ENCODE data around the gene TBX18.

Gene TBX18

DNA sequence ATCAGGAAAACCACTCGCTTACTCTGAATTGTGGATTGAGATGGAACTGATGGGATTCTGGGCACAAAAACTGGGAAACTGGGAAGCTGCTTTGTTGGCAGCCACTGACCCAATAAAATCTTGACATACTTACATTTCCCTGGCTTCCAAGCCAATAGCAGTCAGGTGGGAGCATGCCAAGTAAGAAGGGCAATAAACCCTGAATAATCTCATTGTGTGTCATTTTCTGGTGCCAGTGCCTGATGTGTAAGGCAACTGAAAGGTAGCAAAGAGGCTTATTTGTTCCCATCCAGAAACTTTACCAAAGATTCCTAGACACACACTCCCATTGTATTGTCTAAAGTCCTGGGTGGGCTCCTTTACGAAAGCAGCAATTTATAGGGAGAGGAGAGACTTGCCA is 93.2 kb downstream of the TBX18 start:
- Histone ChIP-seq H2BK5ac (ENCODE audit: low read depth, low read length, poor library complexity, severe bottlenecking) (no peak overlapping the region), H4K8ac (ENCODE audit: low read length) (no peak overlapping the region), H3K9me3 (ENCODE audit: control insufficient read depth, low read length) (no peaks in the 10 kb centered on the region), H3K4me3 (ENCODE audit: insufficient read depth in 1 of 2, low read depth in 1 of 2, low read length in 2 of 2) (no peak overlapping the region), H3K4me2 (ENCODE audit: low read length, poor library complexity, severe bottlenecking) (no peak overlapping the region), H3K4ac (ENCODE audit: low read depth in 1 of 2, low read length in 2 of 2) (no peak overlapping the region), H3K27me3 (ENCODE audit: control insufficient read depth in 1 of 2, insufficient read depth in 1 of 2, low read length in 2 of 2) (no peaks in the 10 kb centered on the region), H3K27ac (ENCODE audit: low read length, poor library complexity, severe bottlenecking) (no peak overlapping the region), H3K79me1 (replicated peaks; ENCODE audit: low read length, poor library complexity, severe bottlenecking) (no peaks in the 10 kb centered on the region), H2BK12ac (ENCODE audit: low read length in 2 of 2) (no peak overlapping the region), H3K36me3 (ENCODE audit: control insufficient read depth in 1 of 2, insufficient read depth in 2 of 2, low read depth in 1 of 2, low read length in 2 of 2) (no peaks in the 10 kb centered on the region), H3K23ac (ENCODE audit: low read length in 2 of 2) (no peak overlapping the region), H2AFZ (ENCODE audit: low read depth, low read length) (no peak overlapping the region), H2BK120ac (ENCODE audit: low read depth, low read length) (no peak overlapping the region), H4K91ac (ENCODE audit: low read length) (no peak overlapping the region), H3K14ac (ENCODE audit: low read length in 2 of 2) (no peak overlapping the region), H3K9ac (ENCODE audit: low read length) (no peak overlapping the region), H3K4me1 (ENCODE audit: control insufficient read depth, insufficient read depth, low read depth, low read length) (no peaks in the 10 kb centered on the region), H2BK15ac (ENCODE audit: low read depth, poor library complexity, severe bottlenecking) (no peak overlapping the region), H3K18ac (ENCODE audit: low read depth in 1 of 2, low read length in 2 of 2) (no peak overlapping the region), H2AK5ac (ENCODE audit: low read length, severe bottlenecking) (no peak overlapping the region)
- 80% methylated on average over 1 of the region's 2 CpGs for WGBS
- no peak for DNase-seq

DNA sequence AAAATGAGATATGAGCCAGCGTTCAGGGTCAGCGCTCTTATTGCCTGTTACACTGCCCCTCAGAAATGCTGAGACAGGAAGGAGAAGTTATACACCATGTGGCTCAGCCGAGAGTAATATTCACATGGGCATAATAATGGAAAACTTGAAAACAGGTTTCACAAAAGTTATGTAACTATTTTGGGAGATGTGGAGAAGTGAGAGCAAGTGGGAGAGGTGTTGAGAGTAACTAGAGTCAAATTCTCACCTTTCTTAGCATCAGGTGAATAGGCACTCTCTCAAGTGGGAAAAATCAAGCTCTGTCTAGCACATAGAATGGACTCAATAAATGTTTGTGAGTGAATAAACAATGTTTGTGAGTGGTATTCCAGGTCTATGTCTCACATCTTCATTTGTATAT is 94.5 kb downstream of the TBX18 start:
- Histone ChIP-seq H2BK120ac (ENCODE audit: low read depth, low read length) (no peak overlapping the region), H2BK5ac (ENCODE audit: low read depth, low read length, poor library complexity, severe bottlenecking) (no peak overlapping the region), H3K27me3 (ENCODE audit: control insufficient read depth in 1 of 2, insufficient read depth in 1 of 2, low read length in 2 of 2) (no peaks in the 10 kb centered on the region), H3K27ac (ENCODE audit: low read length, poor library complexity, severe bottlenecking) (peak overlapping the region; percentile 31), H3K4ac (ENCODE audit: low read depth in 1 of 2, low read length in 2 of 2) (no peak overlapping the region), H3K14ac (ENCODE audit: low read length in 2 of 2) (no peak overlapping the region), H4K8ac (ENCODE audit: low read length) (no peak overlapping the region), H3K4me3 (ENCODE audit: insufficient read depth in 1 of 2, low read depth in 1 of 2, low read length in 2 of 2) (no peak overlapping the region), H3K9me3 (ENCODE audit: control insufficient read depth, low read length) (no peaks in the 10 kb centered on the region), H3K4me2 (ENCODE audit: low read length, poor library complexity, severe bottlenecking) (no peak overlapping the region), H3K36me3 (ENCODE audit: control insufficient read depth in 1 of 2, insufficient read depth in 2 of 2, low read depth in 1 of 2, low read length in 2 of 2) (no peaks in the 10 kb centered on the region), H2BK15ac (ENCODE audit: low read depth, poor library complexity, severe bottlenecking) (no peak overlapping the region), H4K91ac (ENCODE audit: low read length) (no peak overlapping the region), H3K18ac (ENCODE audit: low read depth in 1 of 2, low read length in 2 of 2) (no peak overlapping the region), H2AFZ (ENCODE audit: low read depth, low read length) (no peak overlapping the region), H2AK5ac (ENCODE audit: low read length, severe bottlenecking) (no peak overlapping the region), H3K23ac (ENCODE audit: low read length in 2 of 2) (no peak overlapping the region), H3K9ac (ENCODE audit: low read length) (no peak overlapping the region), H3K4me1 (ENCODE audit: control insufficient read depth, insufficient read depth, low read depth, low read length) (no peaks in the 10 kb centered on the region), H3K79me1 (replicated peaks; ENCODE audit: low read length, poor library complexity, severe bottlenecking) (no peaks in the 10 kb centered on the region), H2BK12ac (ENCODE audit: low read length in 2 of 2) (no peak overlapping the region)
- WGBS: 93% methylated on average over 3 of the region's 3 CpGs
- no peak for DNase-seq

DNA sequence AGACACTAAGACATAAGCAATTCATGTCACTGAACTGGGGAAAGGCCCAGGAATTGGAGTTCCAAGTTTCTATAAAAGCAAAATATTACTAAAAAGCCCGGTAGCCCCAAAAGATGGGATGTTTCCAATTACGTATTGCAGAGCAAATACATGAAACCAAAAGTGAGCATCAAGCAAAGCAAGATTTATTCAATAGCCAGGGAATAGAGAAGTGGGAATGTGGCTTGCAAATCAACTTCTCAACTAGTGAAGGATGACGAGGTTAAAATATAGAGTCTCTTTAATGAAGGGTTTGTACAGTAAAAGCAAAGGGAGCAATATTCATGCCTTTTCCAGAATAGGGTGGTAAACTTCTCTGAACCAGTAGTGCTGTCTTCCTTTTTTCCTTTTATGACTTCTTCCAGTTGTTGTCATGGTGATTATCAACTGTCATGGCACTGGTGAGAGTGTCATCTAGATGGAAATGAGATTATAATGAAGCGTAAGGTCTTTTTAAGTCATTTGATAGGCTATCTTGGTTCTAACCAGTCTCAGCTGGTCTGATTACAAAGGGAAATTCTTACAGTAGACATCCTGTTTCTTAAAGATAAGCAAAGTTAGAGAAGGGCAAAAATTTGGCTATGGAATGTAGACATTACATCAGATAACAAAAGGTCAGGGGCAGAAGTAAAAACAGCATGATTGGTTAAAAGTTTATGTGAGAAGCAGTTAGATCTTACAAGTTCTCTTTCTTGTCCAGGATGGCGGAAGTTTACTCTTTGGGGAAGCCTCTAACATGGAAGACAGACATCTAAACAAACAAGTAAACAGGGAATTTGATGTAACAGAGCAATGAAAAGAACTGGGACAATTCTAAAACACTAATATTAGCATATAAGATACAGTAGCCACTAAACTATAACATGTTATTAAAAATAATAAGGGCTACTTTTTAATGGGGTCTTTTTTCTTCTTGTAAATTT is 96.9 kb downstream of the TBX18 start:
- H2BK5ac ChIP-seq (ENCODE audit: low read depth, low read length, poor library complexity, severe bottlenecking): no peak overlapping the region
- H2BK120ac ChIP-seq (ENCODE audit: low read depth, low read length): no peak overlapping the region
- H3K27me3 ChIP-seq (ENCODE audit: control insufficient read depth in 1 of 2, insufficient read depth in 1 of 2, low read length in 2 of 2): no peaks in the 10 kb centered on the region
- H3K4me3 ChIP-seq (ENCODE audit: insufficient read depth in 1 of 2, low read depth in 1 of 2, low read length in 2 of 2): no peak overlapping the region
- no peak overlapping the region for H2AFZ ChIP-seq (ENCODE audit: low read depth, low read length)
- no peaks in the 10 kb centered on the region for H3K4me1 ChIP-seq (ENCODE audit: control insufficient read depth, insufficient read depth, low read depth, low read length)
- H3K9ac ChIP-seq (ENCODE audit: low read length): no peak overlapping the region
- no peak for DNase-seq
- H3K79me1 ChIP-seq (replicated peaks; ENCODE audit: low read length, poor library complexity, severe bottlenecking): no peaks in the 10 kb centered on the region
- H2BK15ac ChIP-seq (ENCODE audit: low read depth, poor library complexity, severe bottlenecking): no peak overlapping the region
- H3K23ac ChIP-seq (ENCODE audit: low read length in 2 of 2): no peak overlapping the region
- 94% methylated on average over 4 of the region's 5 CpGs for WGBS
- H3K4me2 ChIP-seq (ENCODE audit: low read length, poor library complexity, severe bottlenecking): no peak overlapping the region
- H4K91ac ChIP-seq (ENCODE audit: low read length): no peak overlapping the region
- no peaks in the 10 kb centered on the region for H3K36me3 ChIP-seq (ENCODE audit: control insufficient read depth in 1 of 2, insufficient read depth in 2 of 2, low read depth in 1 of 2, low read length in 2 of 2)
- no peak overlapping the region for H3K18ac ChIP-seq (ENCODE audit: low read depth in 1 of 2, low read length in 2 of 2)
- H3K14ac ChIP-seq (ENCODE audit: low read length in 2 of 2): no peak overlapping the region
- H3K9me3 ChIP-seq (ENCODE audit: control insufficient read depth, low read length): no peaks in the 10 kb centered on the region
- H4K8ac ChIP-seq (ENCODE audit: low read length): no peak overlapping the region
- H2AK5ac ChIP-seq (ENCODE audit: low read length, severe bottlenecking): no peak overlapping the region
- no peak overlapping the region for H3K4ac ChIP-seq (ENCODE audit: low read depth in 1 of 2, low read length in 2 of 2)
- H2BK12ac ChIP-seq (ENCODE audit: low read length in 2 of 2): no peak overlapping the region
- no peak overlapping the region for H3K27ac ChIP-seq (ENCODE audit: low read length, poor library complexity, severe bottlenecking)

DNA sequence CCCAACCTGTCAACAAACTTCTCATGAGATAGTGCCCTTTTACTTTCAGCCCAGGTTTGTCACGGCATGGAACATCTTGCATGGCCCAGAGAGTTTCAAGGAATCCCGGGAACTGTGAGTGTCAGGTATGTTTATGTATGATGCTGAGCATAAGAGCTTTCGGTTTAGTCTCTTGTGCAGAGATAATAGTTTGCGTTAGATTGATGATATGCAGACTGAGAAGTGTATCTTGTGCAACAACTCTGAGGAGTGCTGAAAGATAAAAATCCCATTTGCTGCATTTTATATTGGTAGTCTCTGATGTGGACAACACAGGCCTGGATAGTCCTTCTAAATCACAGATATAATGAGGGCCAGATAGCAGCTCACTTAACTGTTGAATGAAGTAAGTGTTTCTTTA is 99.0 kb downstream of the TBX18 start:
- Histone ChIP-seq H3K4me3 (ENCODE audit: insufficient read depth in 1 of 2, low read depth in 1 of 2, low read length in 2 of 2) (no peak overlapping the region), H2AK5ac (ENCODE audit: low read length, severe bottlenecking) (no peak overlapping the region), H2BK120ac (ENCODE audit: low read depth, low read length) (no peak overlapping the region), H2AFZ (ENCODE audit: low read depth, low read length) (no peak overlapping the region), H2BK12ac (ENCODE audit: low read length in 2 of 2) (no peak overlapping the region), H3K23ac (ENCODE audit: low read length in 2 of 2) (no peak overlapping the region), H3K36me3 (ENCODE audit: control insufficient read depth in 1 of 2, insufficient read depth in 2 of 2, low read depth in 1 of 2, low read length in 2 of 2) (no peaks in the 10 kb centered on the region), H3K9ac (ENCODE audit: low read length) (no peak overlapping the region), H4K91ac (ENCODE audit: low read length) (no peak overlapping the region), H3K14ac (ENCODE audit: low read length in 2 of 2) (no peak overlapping the region), H3K4ac (ENCODE audit: low read depth in 1 of 2, low read length in 2 of 2) (no peak overlapping the region), H3K4me2 (ENCODE audit: low read length, poor library complexity, severe bottlenecking) (no peak overlapping the region), H2BK15ac (ENCODE audit: low read depth, poor library complexity, severe bottlenecking) (no peak overlapping the region), H2BK5ac (ENCODE audit: low read depth, low read length, poor library complexity, severe bottlenecking) (no peak overlapping the region), H3K9me3 (ENCODE audit: control insufficient read depth, low read length) (no peaks in the 10 kb centered on the region), H4K8ac (ENCODE audit: low read length) (no peak overlapping the region), H3K79me1 (replicated peaks; ENCODE audit: low read length, poor library complexity, severe bottlenecking) (no peaks in the 10 kb centered on the region), H3K27me3 (ENCODE audit: control insufficient read depth in 1 of 2, insufficient read depth in 1 of 2, low read length in 2 of 2) (no peaks in the 10 kb centered on the region), H3K4me1 (ENCODE audit: control insufficient read depth, insufficient read depth, low read depth, low read length) (no peaks in the 10 kb centered on the region), H3K27ac (ENCODE audit: low read length, poor library complexity, severe bottlenecking) (no peak overlapping the region), H3K18ac (ENCODE audit: low read depth in 1 of 2, low read length in 2 of 2) (no peak overlapping the region)
- DNase-seq: peak; percentile 45
- 65% methylated on average over 4 of the region's 4 CpGs for WGBS
